HG02623 (cell line): ENCODE results near the gene TPO.
"Not testable (repeated sequence)": the region's sequence is repeated elsewhere in the genome, so short reads cannot be mapped to it uniquely, and the experiment has no call there.

Experiments used
- ATAC-seq: cut with Tn5 transposase; IDR thresholded peaks from one replicate; pipeline ENCODE4 v1.9.1; 2021; ENCODE audit warnings: moderate library complexity; ENCODE audit not compliant: unreplicated experiment

The TPO gene

DNA sequence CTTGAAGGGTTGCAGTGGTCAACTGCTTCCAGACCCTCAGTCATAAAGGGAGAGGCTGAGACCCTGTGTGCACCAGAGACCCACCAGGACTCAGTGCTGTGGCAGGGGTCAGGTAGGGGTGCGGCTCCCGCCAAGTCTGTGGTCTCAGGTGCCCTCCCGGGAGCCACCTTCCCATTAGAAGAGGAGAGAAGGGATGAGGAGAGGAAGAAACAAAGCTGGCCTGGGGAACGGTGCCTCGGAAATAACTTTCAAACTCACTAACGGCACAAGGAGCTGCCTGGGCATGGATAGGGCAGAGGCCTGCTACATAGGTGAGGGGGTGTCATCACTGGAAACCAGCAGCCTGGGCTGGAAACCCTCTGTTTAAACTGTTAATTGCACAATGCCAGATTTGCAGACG lies 84.9 kb downstream of the TPO start:
- ATAC-seq: no peak

DNA sequence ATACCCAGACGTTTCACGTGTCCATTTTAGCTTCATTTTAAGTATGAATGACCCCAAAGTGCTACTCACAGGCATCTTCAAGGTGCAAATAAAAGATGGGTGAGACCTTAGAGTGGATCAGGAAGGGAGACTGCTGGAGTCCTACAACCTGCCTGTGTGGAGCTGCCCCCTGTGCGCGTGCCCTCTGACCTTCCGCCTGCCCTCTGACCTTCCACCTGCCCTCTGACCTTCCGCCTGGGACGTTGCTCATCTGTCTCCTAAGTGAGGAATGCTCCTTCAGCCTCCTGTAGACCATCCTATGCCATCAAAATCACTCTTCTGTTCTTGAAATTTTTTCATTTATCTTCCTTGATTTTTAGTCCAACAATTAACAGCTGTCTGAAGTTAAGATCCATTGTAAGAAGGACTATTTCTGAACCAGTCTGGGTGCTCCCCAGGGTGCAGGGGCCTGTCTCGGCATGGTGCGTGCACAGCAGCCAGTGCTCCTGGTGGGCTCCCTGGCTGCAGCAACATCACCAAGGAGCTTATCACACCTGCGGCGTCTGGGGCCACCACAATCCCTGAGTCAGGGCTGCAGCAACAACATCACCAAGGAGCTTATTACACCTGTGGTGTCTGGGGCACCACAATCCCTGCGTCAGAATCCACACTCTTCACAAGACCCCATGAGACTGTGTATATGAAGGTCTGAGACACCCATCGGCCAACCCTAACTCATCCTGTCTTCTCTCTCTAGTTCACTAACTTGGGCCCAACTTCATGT lies 86.0 kb downstream of the TPO start:
- no peak for ATAC-seq

DNA sequence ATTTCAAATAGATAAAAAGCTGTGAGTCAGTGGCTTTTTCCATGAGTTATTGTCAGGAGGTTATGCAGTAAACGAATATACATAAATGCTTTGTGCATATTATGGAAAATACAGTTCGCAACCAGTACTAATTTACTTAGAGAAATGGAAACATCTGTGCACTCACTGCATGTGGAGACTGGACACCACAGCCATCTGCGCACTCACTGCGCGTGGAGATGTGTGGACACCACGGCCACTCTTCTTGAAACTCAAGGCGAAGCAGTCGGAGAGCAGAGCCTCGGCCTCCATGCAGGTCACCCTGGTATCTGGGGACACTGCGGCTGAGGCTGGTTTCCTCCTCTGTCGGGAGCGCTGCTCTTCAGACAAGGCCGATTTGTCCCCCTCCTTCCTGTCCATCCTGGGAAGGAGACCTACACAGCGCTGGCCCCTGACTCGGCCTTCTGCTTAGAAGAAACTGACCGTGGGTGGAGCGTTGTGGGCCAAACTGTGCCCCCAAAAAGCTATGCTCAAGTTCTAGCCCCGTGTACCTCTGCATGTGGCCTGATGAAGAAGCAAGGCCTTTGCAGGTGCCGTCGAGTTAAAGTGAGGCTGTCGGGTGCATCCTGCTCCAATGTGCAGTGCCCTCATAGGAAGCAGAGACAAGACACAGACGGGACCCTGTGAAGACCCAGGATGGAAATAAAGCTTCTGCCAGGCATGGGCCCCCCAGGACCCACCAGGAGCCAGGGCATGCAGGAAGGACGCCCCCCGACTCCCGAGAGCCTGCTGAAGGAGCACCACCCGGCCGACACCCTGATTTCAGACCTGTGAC lies 88.0 kb downstream of the TPO start:
- ATAC-seq: no peak

DNA sequence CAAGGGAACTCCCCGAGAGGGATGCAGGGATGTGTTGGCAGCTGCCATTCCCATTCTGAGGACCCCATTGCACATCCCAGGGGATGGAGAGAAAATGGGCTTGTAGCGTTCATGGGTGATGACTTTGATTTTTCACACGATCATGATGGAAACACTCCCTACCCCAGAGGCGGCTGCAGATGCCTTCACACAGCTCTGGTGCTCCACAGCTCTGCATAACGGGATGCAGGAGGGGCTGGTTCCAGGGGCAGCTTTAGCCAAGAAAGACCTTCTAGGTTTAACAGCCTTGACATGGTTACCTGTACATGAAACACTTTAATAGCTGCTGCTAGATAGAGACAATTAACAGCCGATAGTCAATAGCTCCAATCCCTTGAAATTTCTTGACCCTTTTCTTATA lies 88.7 kb downstream of the TPO start:
- ATAC-seq: no peak

DNA sequence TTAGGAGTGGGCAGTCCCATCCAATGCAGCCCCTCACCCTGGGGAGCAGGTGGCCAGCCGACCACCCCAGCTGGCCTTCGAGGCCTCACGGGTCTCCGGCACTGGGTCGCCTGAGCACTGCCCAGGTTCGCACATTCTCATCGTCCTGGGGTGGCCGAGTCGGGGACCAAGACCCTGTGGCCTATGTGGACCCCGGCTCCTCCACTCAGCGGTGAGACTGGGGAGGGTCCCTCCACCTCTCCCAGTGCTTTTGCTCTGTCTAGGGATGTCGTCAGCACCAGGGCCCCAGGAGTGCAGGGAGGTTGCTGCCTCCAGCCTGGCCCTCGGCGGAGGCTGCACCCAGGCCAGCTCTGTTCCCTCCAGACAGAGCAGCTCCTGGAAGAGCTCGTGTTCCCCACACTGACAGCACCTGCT lies 89.6 kb downstream of the TPO start:
- ATAC-seq: no peak

DNA sequence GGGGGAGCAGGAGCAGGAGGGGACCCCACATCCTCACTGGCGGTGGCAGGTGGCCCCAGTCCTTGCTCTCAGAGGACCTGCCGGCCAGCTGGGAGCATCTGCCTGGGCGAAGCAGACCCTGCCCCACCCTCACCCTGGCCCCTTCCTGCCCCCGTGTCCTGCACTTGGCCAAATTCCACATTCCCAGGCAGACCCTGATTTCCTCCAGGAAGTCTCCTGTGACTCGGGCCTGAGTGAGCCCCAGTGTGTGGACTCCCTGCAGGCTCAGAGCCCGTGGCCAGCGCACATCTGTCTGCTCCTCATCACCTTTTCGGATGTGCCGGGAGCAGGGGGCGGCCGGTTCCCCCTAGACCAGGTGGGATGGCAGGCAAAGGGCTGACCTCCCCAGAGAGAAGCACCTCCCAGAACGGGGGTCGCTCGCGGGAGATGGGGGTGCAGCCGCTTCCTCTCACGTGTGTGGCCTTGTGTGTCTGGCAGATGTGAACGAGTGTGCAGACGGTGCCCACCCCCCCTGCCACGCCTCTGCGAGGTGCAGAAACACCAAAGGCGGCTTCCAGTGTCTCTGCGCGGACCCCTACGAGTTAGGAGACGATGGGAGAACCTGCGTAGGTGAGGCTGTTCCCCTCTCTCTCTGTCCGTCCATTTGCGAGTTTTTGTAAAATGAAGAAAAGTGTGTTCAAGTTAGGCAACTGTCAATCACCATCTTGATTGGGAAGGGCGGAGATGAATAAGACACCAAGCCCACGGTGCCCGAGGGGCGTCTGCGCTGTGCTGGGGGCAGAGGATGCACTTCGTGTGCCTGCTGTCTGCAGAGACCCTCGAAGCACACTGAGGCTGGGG lies 90.4 kb downstream of the TPO start:
- ATAC-seq: no peak

DNA sequence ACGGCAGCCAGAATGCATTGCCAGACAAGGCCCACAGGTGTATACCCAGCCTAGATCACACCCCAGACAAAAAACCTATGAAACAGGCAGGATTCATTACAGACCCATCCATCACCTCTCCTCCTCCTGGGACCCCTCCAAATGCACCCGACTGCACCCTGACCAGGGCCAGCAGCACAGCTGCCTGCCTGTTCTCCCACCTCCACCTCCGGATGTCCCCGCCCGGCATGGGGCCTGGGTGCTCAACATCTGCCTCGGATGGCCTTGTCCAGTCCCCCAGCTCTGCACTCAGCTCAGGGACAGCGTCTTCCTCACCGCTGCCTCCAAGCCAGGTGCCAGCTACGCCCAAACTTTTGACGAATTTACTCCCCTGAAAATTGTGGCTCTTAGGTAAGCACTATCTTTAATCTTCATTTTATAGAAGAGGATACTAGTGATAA lies 91.1 kb downstream of the TPO start:
- no peak for ATAC-seq

DNA sequence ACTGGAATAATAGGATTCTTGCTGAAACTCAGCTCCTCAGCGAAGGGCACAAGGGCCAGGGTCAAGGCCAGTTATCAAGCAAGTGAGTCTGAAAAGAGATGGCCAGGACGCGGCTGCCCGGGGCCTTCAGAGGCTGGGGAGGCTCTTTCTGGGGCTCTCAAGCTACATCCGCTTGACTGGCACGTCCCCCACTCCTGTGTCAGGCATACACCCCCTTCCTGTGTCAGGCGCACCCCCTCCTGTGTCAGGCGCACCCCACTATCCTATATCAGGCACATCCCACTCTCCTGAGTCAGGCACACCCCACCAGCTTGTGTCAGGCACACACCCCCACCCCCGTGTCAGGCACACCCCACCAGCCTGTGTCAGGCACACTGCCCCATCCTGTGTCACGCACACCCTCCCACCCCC lies 91.8 kb downstream of the TPO start:
- no peak for ATAC-seq

DNA sequence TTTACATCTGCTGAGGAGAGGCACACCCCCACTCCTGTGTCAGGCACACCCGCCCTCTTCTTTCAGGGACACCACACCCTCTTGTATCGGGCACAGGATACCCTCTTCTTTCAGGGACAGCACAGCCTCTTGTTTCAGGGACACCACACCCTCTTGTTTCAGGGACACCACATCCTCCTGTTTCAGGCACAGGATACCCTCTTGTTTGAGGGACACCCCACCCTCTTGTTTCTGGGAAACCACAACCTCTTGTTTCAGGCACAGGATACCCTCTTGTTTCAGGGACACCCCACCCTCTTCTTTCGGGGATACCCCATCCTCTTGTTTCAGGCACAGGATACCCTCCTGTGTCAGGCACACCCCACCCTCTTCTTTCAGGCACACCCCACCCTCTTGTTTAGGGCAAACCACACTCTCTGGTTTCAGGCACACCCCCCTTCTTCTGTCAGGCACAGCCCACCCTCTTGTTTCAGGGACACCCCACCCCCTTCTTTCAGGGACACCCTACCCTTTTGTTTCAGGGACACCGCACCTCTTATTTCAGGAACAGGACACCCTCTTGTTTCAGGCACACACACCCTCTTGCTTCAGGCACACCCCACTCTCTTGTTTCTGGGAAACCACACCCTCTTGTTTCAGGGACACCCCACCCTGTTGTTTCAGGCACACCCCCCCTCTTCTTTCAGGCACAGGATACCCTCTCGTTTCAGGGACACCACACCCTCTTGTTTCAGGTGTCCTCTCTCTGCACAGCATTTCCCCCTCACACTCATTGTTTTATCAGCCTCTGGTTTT lies 96.2 kb downstream of the TPO start:
- no peak for ATAC-seq

DNA sequence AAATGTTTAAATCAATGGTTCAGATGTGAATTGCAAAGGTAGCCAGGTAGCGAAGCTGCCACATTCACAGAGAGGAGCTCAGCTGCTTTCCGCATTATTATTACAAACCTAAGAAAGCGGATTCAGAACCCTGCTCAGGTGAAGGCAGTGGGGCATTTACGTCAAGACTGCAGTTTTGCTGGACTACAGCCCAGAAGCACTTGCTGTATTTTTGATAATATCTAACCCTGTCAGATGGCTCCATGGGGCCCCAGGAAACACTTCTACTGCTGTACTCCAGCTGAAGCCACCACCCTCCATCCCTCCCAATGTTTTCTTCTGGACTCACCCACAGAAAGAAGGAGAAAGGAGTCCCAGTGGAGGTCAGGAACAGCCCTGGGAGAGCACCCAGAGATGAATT lies 96.9 kb downstream of the TPO start:
- no peak for ATAC-seq

DNA sequence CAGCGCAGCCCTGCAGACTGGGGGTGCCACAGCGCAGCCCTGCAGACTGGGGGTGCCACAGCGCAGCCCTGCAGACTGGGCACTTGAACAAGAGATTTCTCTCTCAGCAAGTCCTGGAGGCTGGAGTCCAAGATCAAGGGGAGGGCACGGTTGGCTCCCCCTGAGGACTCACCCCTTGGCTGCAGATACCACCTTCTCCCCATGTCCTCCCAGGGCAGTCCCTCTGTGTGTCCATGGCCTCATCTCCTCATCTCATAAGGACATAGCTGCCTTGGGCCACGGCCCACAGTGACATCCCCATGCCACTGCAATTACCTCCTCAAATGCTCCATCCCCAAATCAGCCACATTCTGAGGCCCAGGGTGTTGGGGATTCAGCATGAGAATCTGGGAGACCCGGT lies 98.2 kb downstream of the TPO start:
- no peak for ATAC-seq

DNA sequence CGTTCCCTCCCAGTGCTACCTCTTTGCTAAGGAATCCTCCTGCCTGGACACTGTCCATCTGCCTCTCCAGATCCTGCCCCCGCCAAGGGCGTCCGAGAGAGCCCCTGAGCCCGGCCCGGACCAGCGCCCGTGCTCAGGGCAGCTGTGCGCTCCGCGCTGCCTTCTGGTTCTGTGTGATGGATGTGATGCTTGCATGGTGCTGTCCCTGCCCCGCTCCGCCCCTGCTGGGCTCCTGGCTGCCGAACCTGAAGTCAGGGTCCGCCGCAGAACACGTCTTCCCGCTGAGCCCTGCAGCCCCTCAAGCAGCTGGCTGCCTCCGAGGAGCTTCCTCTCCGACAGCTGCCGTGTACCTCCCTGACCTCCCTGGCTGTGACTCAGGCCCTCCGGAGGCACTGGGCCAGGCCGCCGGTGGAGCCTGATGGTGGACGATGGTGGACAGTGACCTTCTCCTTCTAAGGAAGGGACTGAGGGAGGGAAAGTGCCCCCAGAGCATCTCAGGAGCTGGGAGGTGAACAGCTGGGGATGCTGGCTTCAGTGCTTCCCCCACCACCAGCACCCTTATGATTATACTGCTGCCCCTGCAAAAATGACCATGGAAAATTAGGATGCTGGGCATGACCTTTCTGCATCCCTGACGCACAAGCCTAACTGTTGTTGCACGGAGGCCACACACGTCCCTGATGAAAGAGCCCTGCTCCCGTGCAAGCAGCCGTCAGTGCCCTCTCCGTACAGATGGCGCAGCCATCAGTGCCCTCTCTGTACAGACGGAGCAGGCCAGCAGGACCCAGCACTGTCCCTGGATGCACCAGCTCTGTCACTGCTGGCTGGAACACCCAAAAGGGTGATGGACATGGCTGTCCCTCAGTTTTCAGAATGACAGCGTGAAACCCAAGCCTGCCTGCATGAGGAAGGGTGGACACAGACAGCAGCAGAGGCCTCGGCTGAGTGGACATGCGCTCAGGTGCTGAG lies 99.3 kb downstream of the TPO start:
- no peak for ATAC-seq

DNA sequence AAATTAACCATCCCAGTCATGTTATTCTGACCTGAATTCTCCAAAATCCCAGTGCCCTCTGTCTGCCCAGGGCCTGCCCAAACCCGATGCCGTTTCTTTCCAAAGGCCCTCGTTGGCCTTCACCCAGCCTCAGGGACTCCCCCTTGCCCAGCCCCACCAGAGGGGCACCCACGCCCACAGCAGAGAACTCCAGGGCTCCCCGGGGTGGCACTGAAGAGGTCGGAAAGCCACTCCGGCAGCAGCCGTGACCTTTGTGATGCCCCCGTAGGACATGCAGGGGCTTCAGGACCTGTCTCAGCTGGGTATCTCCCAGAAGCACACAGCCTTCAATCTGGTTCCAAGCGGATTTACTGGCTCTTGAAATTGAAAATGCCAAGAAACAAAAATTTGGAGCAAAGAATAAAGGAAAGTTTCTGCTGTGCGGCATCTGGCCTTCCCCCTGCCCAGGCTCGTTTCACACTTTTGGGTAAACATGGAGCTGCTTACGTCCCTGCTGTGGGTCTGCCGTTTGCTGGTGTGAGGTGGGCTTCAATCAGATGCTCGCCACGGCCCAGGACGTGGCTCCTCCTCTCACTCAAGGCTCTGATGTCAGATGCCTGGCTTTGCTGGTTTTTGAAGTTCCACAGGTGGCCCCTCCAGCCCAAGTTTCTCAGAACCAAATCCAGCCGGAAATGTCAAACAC lies 101.3 kb downstream of the TPO start:
- ATAC-seq: no peak

DNA sequence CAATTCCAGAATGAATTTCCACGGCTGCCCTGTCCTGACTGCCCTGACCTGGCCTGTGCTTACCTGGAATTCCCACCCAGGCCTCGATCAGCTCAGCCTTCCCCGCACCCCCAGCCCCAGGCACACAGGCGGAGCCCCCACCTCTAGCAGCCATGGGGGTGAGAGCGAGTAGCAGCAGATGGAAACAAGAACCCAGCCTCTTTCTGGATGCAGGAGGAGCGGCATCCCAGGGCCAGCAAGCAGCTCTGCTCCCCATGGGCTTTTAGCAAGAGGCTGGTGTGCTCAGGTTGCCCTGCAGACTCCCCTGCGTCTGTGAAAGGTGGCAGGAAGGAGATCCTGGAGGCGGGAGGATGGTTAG lies 101.8 kb downstream of the TPO start:
- ATAC-seq: no peak

DNA sequence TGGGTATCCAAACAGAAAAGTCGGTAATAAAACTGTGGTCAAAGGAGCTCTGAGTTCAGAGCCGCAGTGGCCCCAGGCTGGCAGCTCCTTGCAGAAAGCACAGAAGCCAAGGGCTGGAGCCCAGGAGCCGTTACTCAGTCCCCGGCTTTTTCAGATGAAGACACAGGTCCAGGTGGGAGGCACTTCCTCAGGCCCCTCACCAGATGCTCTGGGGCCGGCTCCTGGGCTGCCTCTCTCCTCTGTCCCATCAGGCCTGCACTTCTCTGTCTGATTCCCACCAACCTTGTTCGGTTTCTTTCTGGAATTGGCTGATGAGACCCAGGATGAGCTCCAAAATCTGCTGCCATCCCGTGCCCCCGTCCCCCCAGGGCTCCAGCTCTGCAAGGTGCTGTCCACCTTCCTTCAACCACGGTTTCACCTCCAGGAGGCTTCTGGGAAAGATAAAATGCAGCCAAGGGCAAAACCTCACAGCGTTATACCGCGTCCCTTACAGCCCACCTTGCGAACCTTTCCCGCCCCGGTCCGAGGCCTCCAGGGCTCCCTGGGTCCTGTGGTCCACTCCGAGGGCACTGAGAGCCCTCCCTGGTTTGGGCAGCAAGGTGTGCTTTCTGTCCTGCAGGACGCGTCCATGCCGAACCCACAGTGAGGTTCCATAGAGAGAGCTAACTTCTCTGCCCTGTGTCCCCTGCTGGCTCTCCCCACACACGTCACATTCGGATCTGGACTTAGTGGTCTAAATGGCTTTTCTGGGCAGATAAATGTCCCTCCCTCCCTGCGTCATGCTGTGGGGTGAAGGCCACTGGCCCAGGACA lies 102.9 kb downstream of the TPO start:
- ATAC-seq: no peak

DNA sequence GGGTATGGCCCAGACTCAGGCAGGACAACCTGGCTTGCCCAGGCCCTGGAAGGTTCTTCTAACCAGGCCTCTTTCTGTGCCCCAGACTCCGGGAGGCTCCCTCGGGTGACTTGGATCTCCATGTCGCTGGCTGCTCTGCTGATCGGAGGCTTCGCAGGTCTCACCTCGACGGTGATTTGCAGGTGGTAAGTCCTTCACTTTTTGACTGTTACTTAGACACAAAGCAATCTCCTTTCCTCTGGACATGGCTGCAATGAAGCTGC lies 103.5 kb downstream of the TPO start:
- ATAC-seq: no peak

DNA sequence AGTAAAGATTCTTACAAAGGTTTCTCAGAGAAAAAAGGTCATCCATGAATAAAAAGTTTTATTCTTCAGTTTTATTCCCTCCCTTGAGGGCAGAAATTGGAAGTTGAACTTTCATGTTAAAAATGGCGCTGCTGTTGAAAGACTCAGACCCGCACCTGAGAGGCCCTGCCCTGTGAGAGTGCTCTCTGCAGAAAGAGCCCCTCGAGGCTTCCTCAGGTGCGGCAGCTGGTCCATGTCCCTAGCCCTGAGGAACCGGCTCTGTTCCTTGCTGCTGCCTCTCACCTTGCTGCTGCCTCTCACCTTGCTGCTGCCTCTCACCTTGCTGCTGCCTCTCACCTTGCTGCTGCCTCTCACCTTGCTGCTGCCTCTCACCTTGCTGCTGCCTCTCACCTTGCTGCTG lies 104.0 kb downstream of the TPO start:
- not testable (repeated sequence) for ATAC-seq

DNA sequence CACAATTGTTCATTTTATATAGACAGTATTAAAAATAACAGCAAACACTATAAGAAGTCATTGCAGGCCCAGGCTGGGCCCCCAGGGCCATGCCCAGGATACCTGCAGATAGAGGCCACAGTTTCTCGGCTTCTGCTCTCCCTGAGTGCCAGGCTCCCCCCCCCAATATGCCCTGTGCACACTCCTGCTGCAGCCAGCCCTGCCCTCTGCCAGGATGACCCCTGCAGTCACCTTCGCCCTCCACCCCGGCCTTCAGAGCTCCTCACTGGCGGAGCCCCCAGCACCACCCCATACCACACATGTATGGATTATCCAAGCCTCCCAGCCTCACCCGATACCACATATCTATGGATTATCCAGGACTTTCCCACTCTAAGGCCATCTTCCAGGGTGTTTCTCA lies 104.5 kb downstream of the TPO start:
- ATAC-seq: no peak
